HG02798 (cell line): ENCODE data around the gene CLBA1.

ENCODE experiments used
- ATAC-seq: cut with Tn5 transposase; IDR thresholded peaks from one replicate; pipeline ENCODE4 v1.9.1; 2021; ENCODE audit warnings: mild to moderate bottlenecking; ENCODE audit not compliant: unreplicated experiment, poor library complexity

The CLBA1 gene

GRCh38 chr14:104978746-104979691 is 6.6 kb upstream of the CLBA1 start:
- no peak for ATAC-seq

- ATAC-seq: no peak
These were observed 5.6 kb upstream of the CLBA1 start for GRCh38 chr14:104979758-104980610.

GRCh38 chr14:104980611-104981531 is 4.7 kb upstream of the CLBA1 start:
- ATAC-seq: no peak

GRCh38 chr14:104981699-104982541 is 3.7 kb upstream of the CLBA1 start:
- no peak for ATAC-seq

- ATAC-seq: no peak
These were observed 2.9 kb upstream of the CLBA1 start for GRCh38 chr14:104982548-104983230.

GRCh38 chr14:104983231-104983721 is 2.3 kb upstream of the CLBA1 start:
- no peak for ATAC-seq

- ATAC-seq: no peak
These were observed 1.3 kb upstream of the CLBA1 start for GRCh38 chr14:104984056-104984894.

GRCh38 chr14:104986487-104987164 is 1.0 kb downstream of the CLBA1 start:
- ATAC-seq: no peak

- ATAC-seq: no peak
These were observed 3.8 kb downstream of the CLBA1 start for GRCh38 chr14:104989236-104989950.

- ATAC-seq: no peak
These were observed 4.3 kb downstream of the CLBA1 start for GRCh38 chr14:104989951-104990303.

- ATAC-seq: no peak
These were observed 6.3 kb downstream of the CLBA1 start for GRCh38 chr14:104991896-104992230.

GRCh38 chr14:104992501-104992900 is 6.9 kb downstream of the CLBA1 start:
- ATAC-seq: no peak

- ATAC-seq: no peak
These were observed 7.7 kb downstream of the CLBA1 start for GRCh38 chr14:104993306-104993705.

GRCh38 chr14:104993808-104994591 is 8.4 kb downstream of the CLBA1 start:
- no peak for ATAC-seq

GRCh38 chr14:104994978-104995377 is 9.4 kb downstream of the CLBA1 start:
- ATAC-seq: no peak

- ATAC-seq: no peak
These were observed 10.4 kb downstream of the CLBA1 start for GRCh38 chr14:104996032-104996431.
